ENCODE data around the gene SKIDA1. TPM values are rescaled to one million over a fixed set of nuclear protein-coding genes. Genes with fewer than 3 reads are reported as not detected.

SKIDA1 gene
- total RNA-seq, 2 donors from 2014 or later, result 0.78 to 1.3 TPM

DNA sequence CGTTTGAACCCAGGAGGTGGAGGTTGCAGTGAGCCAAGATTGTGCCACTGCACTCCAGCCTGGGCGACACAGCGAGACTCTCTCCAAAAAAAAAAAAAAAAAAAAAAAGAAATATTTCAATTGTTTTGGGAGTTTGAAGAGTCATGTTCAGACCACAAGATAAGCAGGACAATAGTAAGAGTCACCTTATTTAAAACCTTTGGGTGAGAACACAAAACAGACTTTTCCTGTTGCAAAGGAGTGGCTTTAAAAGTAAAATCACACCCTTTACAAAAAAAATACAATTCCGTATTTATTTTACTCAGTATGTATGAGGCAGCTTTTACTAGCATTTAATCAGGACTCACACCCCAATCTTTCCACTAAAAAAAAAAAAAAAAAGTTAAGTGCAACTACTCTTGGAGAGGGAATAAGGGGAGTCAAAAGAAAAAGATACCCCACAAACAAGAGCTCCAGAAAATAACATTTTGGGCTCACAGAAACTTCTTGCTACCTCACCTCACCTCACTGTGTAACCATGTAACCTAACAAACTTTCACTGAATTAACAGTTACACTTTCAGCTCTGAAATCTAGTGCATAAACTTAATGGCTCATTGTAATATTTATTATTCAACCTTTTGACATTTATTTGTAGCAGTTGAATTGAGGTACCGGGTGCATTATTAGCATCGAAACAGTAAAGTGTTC lies 11.2 kb downstream of the SKIDA1 start:
- intact Hi-C loops (cut with DNase I), result no loop called here
- WGBS, 2 donors, result 88% methylated on average over 6 of the region's 6 CpGs
- Histone ChIP-seq H3K36me3 (replicated peaks in 1 of 2; ENCODE audit: insufficient read depth in 1 of 2, low read depth in 2 of 2) (no peaks in the 10 kb centered on the region), H3K4me1 (peaks cover 19% of the 10 kb centered on the region), H3K4me3 (no peak overlapping the region), H3K9me3 (no peaks in the 10 kb centered on the region), H3K27ac (no peak overlapping the region), H3K27me3 (no peaks in the 10 kb centered on the region)
- ATAC-seq (no peak), DNase-seq (no peak)
- TF ChIP-seq, protein P1, sequence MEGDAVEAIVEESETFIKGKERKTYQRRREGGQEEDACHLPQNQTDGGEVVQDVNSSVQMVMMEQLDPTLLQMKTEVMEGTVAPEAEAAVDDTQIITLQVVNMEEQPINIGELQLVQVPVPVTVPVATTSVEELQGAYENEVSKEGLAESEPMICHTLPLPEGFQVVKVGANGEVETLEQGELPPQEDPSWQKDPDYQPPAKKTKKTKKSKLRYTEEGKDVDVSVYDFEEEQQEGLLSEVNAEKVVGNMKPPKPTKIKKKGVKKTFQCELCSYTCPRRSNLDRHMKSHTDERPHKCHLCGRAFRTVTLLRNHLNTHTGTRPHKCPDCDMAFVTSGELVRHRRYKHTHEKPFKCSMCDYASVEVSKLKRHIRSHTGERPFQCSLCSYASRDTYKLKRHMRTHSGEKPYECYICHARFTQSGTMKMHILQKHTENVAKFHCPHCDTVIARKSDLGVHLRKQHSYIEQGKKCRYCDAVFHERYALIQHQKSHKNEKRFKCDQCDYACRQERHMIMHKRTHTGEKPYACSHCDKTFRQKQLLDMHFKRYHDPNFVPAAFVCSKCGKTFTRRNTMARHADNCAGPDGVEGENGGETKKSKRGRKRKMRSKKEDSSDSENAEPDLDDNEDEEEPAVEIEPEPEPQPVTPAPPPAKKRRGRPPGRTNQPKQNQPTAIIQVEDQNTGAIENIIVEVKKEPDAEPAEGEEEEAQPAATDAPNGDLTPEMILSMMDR (IDR thresholded peaks at IDR 0.05), result no peak
- TF ChIP-seq POLR2A (IDR thresholded peaks at IDR 0.05), result no peak

DNA sequence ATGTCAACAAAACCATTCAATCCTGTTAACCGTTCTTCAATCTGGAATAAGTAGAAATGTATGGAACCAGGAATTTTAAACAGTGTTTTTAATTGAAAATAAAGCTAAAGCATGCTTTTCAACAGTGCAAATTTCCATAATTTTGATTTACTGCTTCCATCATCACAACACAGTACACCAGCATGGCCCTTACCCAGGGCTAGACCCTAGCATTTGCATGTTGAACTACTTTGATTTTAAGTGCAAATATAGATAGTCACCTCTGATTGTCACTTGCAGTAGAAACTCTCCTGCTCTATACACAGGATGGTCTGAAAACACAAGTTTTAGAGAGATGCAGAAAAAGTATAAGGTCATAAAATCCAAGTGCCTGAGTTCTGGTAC lies 12.1 kb downstream of the SKIDA1 start:
- intact Hi-C loops (cut with DNase I), result no loop called here
- H3K27ac ChIP-seq, result no peak overlapping the region
- H3K4me1 ChIP-seq, result peaks cover 19% of the 10 kb centered on the region
- H3K9me3 ChIP-seq, result no peaks in the 10 kb centered on the region
- no peak for TF ChIP-seq POLR2A (IDR thresholded peaks at IDR 0.05)
- TF ChIP-seq, protein P1 (IDR thresholded peaks at IDR 0.05), result no peak
- no peak for DNase-seq
- no peak overlapping the region for H3K4me3 ChIP-seq
- ATAC-seq, result no peak
- no peaks in the 10 kb centered on the region for H3K36me3 ChIP-seq (replicated peaks in 1 of 2; ENCODE audit: insufficient read depth in 1 of 2, low read depth in 2 of 2)
- WGBS, 2 donors, result 85 to 97% methylated on average over 1 of the region's 1 CpG
- no peaks in the 10 kb centered on the region for H3K27me3 ChIP-seq

DNA sequence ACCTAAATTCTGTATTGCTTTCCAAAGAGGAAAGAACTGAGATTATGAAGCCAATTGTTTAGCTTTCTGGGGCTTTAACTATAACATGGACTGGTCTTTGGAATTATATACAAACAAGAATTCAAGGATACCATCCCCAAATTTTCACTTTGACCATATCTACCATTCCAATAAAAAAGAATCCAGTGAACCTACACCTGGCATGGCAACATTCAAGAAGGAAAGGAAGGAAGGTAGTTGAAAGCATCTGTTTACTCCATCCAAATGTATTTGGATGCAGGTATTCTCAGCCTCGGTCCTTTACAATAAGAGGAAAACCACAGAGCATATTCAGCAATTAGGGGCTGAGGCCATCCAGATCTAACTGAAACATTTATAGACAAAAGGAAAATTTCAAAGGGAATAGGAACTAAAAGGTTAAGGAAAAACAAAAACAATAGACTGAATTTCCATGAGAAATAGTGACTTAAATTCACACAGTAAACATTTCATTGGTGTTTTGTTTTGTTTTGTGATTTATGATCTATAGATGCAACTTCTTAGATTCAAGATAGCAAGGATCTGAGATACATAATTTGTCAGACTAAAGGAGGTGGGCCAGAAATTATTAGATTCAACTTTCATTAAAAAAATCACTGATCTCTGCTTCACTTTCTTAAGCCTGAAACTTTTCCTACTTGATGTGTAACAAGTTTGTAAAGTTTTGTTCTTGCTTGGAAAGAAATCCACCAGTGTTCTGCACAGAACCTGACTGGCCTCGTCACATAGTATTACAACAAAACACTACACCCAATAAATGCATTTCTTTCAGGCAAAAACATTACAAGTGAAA lies 12.7 kb downstream of the SKIDA1 start:
- DNase-seq (no peak), ATAC-seq (no peak)
- H3K27ac ChIP-seq, result no peak overlapping the region
- H3K4me3 ChIP-seq, result no peak overlapping the region
- peaks cover 16% of the 10 kb centered on the region for H3K4me1 ChIP-seq
- H3K27me3 ChIP-seq, result no peaks in the 10 kb centered on the region
- no peaks in the 10 kb centered on the region for H3K9me3 ChIP-seq
- no peaks in the 10 kb centered on the region for H3K36me3 ChIP-seq (replicated peaks in 1 of 2; ENCODE audit: insufficient read depth in 1 of 2, low read depth in 2 of 2)
- 91% methylated on average over 2 of the region's 2 CpGs for WGBS, 2 donors
- TF ChIP-seq POLR2A (IDR thresholded peaks at IDR 0.05), result no peak
- TF ChIP-seq, protein P1 (IDR thresholded peaks at IDR 0.05), result no peak
- intact Hi-C loops (cut with DNase I), result no loop called here

DNA sequence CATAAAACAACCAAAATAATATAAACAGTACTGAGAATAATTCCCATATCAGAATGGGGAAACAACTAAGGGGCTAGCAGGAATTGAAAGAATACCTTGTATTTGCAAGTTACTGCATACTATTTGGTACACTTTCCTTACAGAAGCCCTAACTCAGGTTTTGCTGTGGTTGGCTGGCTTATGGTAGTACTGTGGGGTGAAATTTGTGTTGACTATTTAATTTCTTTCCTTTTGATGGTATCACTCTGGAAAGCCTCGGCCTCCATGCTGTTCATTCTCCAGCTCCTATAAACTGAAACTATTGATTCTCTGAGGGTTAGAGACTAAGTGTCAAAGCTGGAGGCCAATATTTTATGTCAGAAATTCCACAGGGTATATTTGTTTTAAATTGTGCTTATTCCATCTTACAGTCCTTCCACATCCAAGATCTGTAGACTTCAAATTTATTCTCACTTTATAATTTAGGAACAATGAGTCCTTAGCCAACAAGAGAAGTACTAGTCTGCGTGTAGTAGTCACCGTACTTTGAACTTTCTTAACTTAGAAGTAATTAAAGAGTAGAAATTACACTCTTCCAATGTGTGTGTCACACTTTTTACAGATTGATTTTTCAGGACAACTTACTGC lies 13.4 kb downstream of the SKIDA1 start:
- Histone ChIP-seq H3K27me3 (no peaks in the 10 kb centered on the region), H3K4me1 (peaks cover 10% of the 10 kb centered on the region), H3K36me3 (replicated peaks in 1 of 2; ENCODE audit: insufficient read depth in 1 of 2, low read depth in 2 of 2) (no peaks in the 10 kb centered on the region), H3K9me3 (no peaks in the 10 kb centered on the region), H3K4me3 (no peak overlapping the region), H3K27ac (no peak overlapping the region)
- no peak for ATAC-seq
- TF ChIP-seq, protein P1 (IDR thresholded peaks at IDR 0.05), result no peak
- TF ChIP-seq POLR2A (IDR thresholded peaks at IDR 0.05), result no peak
- intact Hi-C loops (cut with DNase I), result no loop called here
- DNase-seq, result no peak
- WGBS, 2 donors, result 90 to 94% methylated on average over 3 of the region's 3 CpGs

Measured in body of pancreas (tissue), 4 donors.